GM12801 (cell line): ENCODE measurements around the gene TLN1.

Source experiments
- TF ChIP-seq, protein P1 (sequence below): IDR thresholded peaks from one replicate; pipeline ENCODE4 v1.5.1; 2011; ENCODE audit warnings: control low read depth; ENCODE audit not compliant: insufficient read length; ENCODE audit errors: extremely low read depth

The TLN1 gene

DNA sequence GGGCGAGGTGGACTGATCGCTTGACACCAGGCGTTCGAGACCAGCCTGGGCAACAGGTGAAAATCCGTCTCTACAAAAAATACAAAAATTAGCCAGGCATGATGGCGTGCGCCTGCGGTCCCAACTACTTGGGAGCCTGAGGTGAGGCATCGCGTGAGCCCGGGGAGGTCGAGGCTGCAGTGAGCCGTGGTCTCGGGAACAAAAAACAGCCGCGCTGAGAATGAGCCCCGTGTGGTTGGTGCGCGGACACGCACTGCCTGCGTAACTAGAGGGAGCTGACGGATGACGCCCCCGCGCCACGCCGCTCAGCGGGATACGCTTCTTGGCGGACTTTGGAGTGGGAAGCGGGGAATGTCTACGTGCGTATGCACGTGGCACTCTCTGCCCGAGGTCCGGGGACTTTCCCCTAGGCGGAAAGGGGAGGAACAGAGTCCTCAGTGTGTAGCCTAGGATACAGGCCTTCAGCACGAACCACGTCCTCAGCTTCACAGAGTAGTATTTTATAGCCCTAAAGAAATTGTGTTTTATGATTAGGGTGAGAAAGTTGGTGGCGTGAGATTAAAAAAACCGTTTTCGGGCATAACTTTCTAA, 74.4 kb downstream of the TLN1 start, which contains the start of gene RMRP:
TSS of gene RMRP (minus strand) at position 474 of the 591 bp plus-strand sequence.
- TF ChIP-seq, protein P1, sequence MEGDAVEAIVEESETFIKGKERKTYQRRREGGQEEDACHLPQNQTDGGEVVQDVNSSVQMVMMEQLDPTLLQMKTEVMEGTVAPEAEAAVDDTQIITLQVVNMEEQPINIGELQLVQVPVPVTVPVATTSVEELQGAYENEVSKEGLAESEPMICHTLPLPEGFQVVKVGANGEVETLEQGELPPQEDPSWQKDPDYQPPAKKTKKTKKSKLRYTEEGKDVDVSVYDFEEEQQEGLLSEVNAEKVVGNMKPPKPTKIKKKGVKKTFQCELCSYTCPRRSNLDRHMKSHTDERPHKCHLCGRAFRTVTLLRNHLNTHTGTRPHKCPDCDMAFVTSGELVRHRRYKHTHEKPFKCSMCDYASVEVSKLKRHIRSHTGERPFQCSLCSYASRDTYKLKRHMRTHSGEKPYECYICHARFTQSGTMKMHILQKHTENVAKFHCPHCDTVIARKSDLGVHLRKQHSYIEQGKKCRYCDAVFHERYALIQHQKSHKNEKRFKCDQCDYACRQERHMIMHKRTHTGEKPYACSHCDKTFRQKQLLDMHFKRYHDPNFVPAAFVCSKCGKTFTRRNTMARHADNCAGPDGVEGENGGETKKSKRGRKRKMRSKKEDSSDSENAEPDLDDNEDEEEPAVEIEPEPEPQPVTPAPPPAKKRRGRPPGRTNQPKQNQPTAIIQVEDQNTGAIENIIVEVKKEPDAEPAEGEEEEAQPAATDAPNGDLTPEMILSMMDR: no peak

DNA sequence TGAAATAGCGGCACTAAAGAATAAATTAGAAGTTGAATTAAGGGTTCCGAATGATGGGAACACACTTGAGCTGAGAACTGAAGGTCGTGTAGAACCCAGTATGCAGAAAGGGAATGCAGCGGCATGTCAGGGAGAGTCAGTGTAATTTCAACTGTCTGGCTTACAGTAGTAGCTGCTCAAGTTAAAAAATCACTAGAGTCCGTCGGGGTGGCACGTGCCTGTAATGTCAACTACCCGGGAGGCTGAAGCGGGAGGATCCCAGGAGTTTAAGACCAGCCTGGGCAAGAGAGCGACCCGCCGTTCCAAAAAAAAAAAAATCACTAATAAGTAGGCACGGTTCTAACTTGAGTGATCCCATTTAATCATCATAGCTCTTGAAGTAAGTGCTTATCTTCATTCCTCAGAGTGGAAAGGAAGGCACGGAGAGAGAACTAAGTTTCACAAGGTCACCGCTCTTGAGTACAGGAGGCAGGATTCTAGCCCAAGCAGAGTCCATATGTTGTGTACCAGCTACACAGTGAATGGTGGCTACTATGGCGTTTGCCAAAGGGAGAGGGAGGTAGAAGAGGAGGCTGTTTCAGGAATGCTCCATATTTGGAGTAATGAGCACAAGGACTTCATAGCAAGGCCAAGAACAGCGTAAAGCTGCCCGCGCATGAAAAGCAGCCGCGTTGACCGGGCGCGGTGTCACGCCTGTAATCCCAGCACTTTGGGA, 75.0 kb downstream of the TLN1 start:
- TF ChIP-seq, protein P1: no peak

DNA sequence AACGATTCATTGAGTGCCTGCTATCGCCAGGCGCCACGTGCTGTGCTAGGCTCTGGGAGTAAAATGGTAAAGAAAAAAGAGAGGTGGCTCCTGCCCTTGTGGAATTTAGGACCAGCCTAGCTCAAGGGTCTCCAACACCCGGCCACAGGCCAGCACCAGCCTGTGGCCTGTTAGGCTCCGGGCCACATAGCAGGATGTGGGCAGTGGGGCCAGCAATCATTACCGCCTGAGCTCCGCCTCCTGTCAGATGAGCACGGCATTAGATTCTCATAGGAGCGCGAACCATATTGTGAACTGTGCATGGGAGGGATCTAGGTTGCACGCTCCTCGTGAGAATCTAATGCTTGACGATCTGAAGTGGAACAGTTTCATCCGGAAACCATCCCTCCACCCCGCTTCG, 75.6 kb downstream of the TLN1 start:
- TF ChIP-seq, protein P1: no peak

DNA sequence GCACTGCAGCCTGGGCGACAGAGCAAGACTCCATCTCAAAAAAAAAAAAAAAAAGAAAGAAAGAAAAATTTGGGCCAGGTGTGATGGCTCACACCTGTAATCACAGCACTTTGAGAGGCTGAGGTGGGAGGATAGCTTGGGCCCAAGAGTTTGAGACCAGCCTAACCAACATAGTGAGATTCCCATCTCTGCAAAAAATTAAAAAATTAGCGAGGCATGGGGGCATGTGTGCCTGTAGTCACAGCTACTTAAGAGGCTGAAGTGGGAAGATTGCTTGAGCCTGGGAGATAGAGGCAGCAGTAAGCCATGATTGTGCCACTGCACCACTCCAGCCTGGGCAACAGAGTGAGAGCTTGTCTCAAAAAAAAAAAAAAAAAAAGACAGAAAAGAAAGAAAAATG, 78.4 kb downstream of the TLN1 start:
- TF ChIP-seq, protein P1: no peak

DNA sequence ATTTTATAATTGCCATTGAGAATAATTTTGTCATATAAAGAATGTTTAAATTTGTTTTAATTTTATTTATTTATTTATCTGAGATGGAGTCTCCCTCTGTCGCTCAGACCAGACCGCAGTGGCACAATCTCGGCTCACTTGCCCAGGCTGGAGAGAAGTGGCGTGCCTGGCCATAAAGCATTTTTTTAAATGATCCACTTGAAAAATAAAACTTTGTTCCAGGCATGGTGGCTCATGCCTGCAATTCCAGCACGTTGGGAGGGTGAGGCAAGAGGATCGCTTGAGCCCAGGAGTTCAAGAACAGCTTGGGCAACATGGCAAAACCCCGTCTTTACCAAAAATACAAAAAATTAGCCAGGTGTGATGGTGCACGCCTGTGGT, 79.2 kb downstream of the TLN1 start:
- TF ChIP-seq, protein P1: no peak

DNA sequence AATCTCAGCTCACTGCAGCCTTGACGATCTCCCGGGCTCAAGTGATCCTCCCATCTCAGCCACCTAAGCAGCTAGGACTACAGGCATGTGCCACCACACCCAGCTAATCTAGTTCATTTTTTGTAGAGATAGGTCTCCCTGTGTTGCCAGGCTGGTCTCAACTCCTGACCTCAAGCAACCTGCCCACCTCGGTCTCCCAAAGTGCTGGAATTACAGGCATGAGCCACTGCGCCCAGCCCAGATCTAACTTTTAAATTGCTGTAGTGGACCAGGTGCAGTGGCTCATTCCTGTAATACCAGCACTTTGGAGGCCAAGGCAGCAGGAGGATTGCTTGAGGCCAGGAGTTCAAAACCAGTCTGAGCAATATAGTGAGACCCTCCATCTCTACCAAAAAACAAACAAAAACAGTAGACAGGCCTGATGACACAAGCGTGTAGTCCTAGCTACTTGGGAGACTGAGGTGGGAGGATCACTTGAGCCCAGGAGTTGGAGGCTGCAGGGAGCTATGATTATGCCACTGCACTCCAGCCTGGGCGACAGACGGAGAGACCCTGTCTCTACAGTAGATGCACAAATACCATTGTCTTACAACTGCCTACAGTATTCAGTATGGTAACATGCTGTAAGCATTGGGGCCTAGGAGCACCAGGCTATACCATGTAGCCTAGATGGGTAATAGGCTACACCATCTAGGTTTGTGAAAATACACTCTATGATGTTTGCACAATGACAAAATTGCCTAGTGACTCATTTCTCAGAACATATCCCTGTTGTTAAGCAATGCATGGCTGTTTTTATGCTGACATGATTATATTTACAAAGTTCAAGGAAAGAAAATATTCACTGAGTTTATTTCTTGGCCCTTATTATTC, 79.8 kb downstream of the TLN1 start:
- TF ChIP-seq, protein P1: no peak
